ENCODE data around the gene GHSR.

The GHSR gene

GRCh38 chr3:172437713-172438112 is 10.5 kb downstream of the GHSR start:
- no peak for DNase-seq (ENCODE audit: low read depth)

DNA sequence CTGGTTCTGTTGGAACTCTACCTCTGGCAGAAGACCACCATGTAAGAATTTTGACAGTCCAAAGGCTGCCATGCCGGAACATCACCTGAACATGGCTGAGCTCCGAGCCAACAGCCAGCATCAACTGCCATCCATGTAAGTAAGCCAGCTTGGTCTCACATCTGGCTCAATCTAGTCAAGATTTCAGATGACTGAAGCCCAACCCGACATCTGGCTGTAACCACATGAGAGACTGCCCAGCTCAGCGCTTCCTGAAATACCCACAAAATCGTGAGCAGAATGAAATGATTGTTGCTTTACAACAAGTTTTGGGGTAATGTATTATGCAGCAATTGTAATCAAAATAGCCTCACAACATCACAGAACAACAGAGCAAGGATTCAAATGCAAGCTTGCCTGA is 32.9 kb downstream of the GHSR start:
- DNase-seq (ENCODE audit: low read depth): no peak

- no peak for DNase-seq (ENCODE audit: low read depth)
Measured at GRCh38 chr3:172411478-172411947, 36.7 kb downstream of the GHSR start.

DNA sequence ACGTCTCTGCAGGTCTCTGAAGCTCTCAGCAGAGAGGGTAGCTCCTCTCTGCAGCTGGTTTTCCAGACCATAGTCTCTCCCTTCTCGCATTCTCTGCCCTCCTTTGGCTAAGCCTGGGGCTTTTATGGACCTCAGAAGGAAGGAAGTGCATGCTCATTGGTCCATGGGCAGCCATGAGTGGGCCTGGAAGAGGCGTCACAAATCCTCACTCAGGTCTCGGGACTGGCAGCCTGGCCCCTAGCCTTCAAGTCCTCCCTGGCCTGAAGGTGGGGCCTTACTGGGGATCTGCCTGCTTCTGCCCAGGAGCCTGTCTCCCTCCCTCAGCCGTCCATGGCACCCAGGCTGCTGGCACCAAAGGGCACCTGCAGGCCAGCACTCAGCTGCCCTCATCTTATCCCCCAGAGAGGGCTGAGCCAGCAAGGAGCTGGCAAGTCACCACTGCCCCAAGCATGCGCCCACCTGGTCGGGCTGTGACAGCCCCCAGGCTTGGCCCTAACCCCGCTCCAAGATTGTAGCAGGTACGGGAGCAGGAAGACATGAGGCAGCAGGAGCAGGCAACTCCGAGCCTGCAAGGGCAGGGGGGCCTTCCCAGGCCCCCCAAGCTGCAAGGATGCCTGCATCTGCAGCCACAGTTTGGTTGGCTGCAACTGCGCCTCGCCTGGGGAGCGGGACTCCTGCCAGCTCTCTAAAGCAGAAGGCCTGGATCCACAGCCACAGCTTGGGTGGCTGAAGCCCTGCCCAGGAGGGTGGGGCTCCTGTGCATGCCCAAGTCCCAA is 37.4 kb downstream of the GHSR start:
- peak; percentile 17 for DNase-seq (ENCODE audit: low read depth)

DNA sequence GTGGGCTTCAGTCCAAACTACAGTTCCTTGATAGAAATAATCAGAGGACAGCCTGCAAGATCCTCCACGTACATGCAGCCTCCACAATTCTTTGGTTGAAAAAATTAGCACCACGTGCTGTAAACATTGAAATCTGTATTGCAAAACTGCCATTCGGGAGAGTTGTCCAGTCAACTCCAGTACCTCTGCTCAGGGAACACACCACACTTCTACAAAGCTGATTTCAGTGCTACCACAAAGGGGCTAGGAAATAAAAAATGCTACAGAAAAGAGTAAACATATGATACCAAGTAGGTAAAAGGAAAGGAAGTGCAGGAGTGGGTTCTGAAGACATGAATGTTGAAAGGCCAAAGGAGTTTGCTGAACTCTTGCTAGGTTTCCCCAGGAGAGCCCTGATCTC is 40.4 kb downstream of the GHSR start:
- DNase-seq (ENCODE audit: low read depth): no peak

GRCh38 chr3:172405914-172406313 is 42.3 kb downstream of the GHSR start:
- no peak for DNase-seq (ENCODE audit: low read depth)

DNA sequence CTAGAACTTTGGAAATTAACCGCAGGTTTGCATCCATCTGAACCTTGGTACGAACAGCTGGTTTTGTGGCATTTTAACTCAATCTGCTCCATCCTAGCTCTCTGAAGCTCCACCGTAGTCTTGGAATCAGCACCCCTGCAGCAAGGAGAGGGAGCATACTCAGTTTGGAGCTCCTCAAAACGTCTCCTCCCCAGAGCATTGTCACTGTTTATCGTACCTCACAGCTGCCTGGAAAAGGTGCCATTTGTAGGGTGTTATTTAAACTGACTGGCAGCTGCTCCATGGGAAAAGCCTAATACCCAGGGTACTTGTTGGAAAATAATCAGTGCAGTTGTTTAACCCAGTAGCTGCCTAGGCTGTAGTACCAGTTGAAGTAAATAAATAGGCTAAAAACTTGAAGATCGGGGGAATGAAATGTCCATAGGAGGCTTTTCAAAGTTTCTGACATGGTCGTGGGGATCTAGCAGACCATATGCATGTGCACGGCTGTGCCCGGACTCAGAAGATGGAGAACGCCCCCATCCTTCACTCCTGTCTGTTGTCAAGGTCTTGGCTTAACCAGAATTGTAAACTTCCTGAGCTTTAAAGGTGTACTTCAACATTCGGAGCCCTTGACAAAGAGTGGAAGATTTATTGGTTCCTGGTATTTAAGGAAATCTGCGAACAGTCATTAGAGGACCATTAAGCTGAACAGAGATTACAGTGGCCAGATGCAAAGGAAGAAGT is 43.9 kb downstream of the GHSR start:
- DNase-seq (ENCODE audit: low read depth): no peak

- no peak for DNase-seq (ENCODE audit: low read depth)
Measured at GRCh38 chr3:172402892-172403643, 45.2 kb downstream of the GHSR start.

DNA sequence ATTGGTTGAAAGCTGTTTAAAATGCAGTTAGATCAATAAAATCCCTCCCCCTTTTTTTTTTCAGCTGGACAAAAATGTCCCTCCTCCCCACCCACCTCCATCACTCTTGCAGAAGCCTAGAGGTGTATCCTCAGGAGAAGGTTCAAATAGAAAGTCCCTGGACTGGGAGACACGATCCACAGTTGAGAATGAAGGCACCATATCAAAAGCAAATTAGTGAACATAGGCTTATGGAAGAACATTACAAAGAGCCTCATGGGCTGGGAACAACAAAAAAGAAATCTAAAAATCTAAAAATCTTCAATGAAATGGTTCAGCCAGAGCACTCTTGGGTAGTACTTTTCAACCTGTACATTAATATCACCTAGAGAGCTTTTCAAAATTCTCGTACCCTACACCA is 46.2 kb downstream of the GHSR start:
- DNase-seq (ENCODE audit: low read depth): no peak

DNA sequence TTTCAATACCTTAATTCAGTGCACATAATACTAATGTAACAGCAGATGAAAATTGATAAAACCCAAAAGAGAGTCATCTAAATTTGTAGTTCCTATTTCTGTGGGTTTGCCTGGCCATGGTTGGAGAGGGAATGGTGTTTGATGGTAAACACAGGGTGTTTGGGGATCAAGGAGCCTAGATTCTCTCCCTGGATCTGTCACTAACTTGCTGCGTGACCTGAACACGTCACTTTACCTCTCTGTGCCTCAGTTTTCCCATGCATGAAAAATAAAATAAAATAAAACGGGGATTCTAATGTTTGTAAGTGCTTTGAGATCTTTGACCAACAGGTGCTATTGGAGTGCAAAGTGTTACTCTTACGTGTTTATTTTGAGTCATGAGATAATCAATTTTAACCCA is 49.8 kb downstream of the GHSR start:
- DNase-seq (ENCODE audit: low read depth): no peak

DNA sequence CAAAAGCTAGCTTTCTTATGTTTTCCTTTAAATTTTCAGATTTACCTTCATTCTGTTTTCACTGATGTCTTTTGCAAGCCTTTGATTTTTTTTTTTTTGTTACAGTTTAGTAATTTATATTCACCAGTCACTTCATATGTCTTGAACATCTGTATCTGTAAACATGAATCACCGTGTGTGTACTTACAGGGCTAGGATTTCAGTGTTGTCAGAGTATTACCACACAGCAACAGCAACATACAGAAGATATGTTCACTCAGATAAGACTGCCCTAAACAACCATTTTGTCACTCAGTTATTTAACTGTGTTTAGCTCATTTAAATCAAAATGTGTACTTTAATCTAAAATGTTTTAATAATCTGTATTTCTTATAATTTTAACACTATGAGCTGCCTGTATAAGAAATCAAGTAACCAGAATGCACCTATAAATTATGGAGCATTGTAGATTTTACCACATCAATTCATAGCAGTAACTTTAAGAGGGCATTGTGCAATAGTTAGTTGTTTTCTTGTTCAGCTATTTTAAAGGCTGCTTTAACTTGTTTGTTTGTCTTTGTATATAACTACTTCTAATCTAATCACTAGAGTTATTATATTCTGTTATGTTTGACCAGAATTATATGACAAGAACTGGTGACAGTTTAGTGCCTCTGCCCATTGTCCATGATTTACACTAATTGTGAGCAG is 50.4 kb downstream of the GHSR start:
- DNase-seq (ENCODE audit: low read depth): peak; percentile 91

DNA sequence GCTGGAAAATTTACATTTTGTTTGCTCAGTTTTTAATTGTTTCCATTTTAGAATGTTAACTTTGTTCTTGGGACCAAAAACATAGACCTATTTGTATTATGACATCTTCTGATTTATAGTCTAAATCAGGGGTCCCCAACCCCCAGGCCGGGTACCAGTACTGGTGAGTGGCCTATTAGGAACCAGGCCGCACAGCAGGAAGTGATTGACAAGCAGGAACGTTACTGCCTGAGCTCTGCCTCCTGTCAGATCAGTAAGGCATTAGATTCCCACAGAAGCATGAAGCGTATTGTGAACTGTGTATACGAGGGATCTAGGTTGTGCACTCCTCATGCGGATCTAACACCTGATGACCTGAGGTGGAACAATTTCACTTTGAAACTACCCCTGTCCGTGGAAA is 51.9 kb downstream of the GHSR start:
- no peak for DNase-seq (ENCODE audit: low read depth)

DNA sequence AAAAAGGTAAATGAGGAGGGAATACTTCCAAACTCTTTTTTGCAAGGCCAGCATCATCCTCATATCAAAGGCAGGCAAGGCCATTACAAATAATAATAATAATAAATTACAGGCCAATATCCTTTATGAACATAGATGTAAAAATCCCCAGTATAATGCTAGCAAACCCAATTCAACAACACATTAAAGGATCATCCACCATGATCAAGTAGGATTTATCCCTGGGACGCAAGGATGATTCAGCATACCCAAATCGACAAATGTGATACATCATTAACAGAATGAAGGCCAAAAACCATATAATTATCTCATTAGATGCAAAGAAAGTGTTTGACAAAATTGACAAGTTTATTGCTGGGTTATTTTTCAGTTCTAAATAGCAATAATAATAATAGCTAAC is 53.6 kb downstream of the GHSR start:
- no peak for DNase-seq (ENCODE audit: low read depth)
